Esophagus squamous epithelium (tissue), 4 donors: ENCODE results near the gene EHD3.

Source experiments
- POLR2A ChIP-seq, 4 donors: fragments of 450-650 bp; IDR thresholded peaks; one replicate each; pipeline ENCODE4 v1.6.1; 2017; ENCODE audit warnings: antibody characterized with exemption in 4 of 4, mild to moderate bottlenecking in 4 of 4, moderate library complexity in 3 of 4
- TF ChIP-seq, protein P1 (sequence below), 6 experiments: fragments of 450-650 bp in 4 of 6; fragments of 200-600 bp in 2 of 6; sonication (generic) in 2 of 6; IDR thresholded peaks; one replicate each; pipeline ENCODE4 v1.5.1; 2016 to 2019; ENCODE audit warnings: antibody characterized with exemption in 6 of 6, mild to moderate bottlenecking in 4 of 6, moderate library complexity in 4 of 6

DNA sequence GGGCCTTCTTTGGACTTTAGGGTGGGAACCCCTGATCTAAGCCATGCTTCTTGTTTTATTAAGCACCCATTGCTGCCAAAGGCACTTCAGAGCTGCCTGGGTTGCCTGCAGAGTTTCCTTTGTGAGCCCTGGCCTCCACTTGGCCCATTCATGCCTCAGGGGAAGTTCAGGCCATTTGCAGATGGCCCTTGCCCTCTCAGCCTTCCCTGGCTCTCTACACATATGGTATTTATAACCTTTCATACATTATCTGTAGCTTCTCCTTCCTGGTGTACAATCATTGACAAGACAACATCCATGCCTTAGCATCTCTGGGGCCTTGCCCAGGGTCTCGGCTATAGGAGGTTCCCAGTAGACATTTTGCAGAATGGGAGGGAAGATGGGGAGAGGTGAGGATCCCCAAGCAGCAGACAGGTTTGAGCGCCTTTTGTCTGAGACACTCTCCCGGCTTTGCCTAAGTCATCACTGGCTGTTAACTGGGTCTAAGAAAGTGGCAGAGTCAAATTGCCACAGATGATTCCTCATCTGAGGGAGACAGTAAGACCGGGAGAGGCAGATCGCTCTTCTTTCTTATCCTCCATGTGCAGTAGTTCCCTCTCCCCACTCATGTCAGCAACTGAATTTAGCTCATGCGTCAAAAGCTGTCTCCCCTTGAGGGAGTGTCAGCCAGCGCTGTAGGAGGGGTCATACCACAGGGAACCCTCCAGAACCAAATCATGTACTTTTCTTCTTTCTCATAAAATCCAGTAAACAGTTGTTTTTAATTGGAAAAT is 2.7 kb downstream of the EHD3 start:
- TF ChIP-seq, protein P1, sequence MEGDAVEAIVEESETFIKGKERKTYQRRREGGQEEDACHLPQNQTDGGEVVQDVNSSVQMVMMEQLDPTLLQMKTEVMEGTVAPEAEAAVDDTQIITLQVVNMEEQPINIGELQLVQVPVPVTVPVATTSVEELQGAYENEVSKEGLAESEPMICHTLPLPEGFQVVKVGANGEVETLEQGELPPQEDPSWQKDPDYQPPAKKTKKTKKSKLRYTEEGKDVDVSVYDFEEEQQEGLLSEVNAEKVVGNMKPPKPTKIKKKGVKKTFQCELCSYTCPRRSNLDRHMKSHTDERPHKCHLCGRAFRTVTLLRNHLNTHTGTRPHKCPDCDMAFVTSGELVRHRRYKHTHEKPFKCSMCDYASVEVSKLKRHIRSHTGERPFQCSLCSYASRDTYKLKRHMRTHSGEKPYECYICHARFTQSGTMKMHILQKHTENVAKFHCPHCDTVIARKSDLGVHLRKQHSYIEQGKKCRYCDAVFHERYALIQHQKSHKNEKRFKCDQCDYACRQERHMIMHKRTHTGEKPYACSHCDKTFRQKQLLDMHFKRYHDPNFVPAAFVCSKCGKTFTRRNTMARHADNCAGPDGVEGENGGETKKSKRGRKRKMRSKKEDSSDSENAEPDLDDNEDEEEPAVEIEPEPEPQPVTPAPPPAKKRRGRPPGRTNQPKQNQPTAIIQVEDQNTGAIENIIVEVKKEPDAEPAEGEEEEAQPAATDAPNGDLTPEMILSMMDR (IDR thresholded peaks at IDR 0.05) = no peak
- TF ChIP-seq POLR2A (IDR thresholded peaks at IDR 0.05) = no peak
